DMS 273 (cell line): ENCODE results near the gene EBNA1BP2.
A peak's percentile ranks its signal among the peaks of the same experiment; 100 is the strongest.
"Not testable (repeated sequence)": the region's sequence is repeated elsewhere in the genome, so short reads cannot be mapped to it uniquely, and the experiment has no call there.

Experiments
- DNase-seq: peaks from one replicate; lab custom pipeline; 2025; ENCODE audit not compliant: unreplicated experiment; lab: John Stamatoyannopoulos, UW

The EBNA1BP2 gene

DNA sequence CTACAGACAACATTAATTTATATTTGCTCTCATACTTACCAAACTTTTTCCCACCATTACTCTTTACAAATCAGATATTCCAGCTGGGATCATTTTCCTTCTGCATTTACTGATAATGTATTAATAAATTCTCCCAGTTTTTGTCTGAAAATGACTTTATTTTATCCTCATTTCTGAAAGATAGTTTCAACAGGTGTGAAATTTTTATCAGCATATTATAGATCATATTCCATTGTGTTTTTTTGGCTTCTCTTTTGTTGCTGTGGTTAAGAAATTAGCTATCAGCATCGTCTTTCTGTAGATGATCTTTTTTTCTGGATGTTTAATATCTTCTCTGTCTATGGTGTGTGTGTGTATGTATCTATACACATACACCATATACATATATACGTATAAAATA, 2.8 kb upstream of the EBNA1BP2 start:
- no peak for DNase-seq

DNA sequence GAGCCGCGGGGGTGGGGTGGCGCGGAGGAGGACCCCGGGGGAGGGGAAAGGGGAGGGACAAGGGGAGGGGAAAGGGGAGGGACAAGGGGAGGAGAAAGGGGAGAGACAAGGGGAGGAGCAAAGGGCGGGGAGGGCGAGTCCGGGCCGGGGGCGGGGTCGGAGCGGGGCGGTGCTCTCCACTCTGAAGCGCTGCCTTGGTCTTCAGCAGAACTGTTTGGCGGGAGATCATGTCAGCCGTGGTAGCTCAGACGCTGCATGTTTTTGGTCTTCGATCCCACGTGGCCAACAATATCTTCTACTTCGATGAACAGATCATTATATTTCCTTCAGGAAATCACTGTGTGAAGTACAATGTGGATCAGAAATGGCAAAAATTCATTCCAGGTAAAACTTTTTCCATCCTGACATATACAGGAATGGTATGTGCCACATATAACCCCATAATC, 460 bp upstream of the EBNA1BP2 start:
- peak; percentile 88 for DNase-seq

DNA sequence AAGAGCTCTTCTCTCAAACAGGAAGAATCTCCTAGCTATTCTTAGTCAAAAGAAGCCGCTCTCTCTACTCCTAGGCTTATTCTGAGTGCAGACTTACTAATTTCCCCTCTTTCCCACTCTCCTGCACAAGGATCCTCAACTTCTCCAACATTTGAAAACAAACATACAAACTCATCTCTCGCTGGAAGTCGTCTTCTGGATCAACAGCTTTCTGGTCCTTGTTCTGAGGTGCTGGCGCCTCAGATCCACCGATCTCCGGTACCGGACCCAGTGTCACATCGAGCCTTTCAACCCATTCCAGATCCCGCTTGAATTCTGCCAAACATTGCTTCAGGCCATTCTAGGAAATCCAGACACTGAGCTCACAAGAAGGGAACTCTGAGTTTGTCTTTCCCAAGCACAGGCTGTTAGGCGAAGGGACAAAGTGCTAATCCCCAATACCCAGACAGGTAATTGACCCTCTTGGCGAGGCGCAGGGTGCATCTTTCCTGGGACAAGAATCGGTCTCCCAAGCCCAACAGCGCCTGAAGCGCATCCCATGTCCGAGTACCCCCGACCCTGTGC, 696 bp downstream of the EBNA1BP2 start:
- peak; percentile 34 for DNase-seq

DNA sequence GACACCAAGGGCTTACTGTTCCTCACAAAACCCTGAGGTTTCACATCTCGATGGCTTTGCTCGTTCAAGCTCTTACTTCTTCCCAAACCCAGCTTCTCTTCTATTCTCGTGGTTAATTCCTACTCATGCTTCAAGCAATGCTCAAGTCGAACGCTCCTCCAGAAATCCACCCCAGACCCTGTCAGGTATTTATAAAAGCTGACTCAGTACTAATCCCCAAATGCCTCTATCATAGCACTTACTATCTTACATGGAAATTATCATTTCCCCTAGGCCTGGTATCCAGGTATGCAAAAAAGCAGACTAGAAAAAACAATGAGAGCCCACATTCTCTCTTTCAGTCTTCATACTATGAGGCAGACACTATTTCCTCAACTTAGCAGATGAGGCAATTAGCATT, 6.3 kb downstream of the EBNA1BP2 start:
- no peak for DNase-seq

DNA sequence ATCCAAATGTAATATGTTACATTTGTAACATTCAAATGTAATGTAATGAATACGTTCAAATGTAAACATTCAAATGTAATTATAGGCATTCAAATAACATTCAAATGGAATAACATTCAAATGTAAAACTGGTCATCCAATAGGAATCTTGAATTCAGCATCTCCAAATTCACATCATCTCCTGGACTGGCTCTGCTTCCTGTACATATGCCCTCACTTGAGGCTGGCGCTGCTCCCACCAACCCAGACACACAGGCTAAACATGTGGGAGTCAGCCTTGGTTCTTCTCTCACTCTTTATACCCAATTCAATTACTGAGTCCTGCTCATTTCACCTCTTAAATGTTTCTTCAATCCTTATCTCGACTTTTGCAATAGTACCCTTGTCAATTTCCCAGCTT, 6.9 kb downstream of the EBNA1BP2 start:
- DNase-seq, result no peak

DNA sequence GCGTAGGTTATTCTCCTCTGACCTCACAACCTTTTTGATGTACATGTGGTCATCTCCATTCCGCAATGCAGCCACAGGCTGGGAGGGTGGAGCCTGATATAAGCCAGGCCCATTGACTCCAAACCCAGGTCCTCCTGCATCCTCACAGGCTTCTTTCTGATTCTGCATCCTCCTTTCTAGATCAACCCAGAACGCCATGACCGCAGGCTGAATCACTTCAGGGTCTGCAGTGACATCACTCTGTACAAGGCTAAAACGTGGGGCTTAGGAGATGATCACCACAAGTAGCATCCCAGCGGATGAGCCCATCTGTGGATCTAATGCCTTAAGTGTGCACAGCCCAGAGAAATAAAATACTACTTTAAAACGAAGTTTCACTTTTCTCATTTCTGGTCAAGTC, 16.1 kb downstream of the EBNA1BP2 start:
- no peak for DNase-seq

DNA sequence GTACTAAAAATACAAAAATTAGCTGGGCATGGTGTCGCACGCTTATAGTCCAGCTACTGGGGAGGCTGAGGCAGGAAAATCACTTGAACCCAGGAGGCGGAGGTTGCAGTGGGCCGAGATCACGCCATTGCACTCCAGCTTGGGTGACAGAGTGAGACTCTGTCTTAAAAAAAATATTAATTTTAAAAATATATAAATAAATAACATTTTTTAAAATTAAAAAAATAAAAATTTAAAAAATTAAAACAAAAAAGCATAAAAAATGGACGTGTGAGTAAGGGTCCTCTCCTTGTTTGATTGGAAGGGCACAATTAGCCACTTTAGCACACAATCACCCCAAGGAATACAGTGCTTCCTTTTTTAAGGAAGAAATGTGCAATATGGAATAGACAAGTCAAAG, 18.6 kb downstream of the EBNA1BP2 start:
- DNase-seq, result no peak

DNA sequence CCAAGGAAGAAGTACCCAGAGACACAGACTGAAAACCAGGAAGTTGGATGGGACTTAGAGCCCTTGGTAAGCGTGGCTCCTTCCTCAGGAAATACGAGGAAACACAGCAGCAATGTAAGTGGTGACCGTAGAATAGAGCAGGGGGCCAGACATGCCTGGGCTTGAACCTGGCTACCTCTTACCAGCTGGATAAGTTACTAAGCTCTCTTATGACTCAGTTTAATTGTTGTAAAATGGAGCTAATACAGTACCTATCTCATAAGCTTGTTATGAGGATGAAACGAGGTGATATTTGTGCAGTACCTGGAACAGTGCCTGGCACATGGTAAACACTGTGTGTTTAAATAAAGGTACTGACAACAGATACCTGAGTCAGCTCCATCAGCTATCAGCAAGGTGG, 19.2 kb downstream of the EBNA1BP2 start:
- peak; percentile 58 for DNase-seq

DNA sequence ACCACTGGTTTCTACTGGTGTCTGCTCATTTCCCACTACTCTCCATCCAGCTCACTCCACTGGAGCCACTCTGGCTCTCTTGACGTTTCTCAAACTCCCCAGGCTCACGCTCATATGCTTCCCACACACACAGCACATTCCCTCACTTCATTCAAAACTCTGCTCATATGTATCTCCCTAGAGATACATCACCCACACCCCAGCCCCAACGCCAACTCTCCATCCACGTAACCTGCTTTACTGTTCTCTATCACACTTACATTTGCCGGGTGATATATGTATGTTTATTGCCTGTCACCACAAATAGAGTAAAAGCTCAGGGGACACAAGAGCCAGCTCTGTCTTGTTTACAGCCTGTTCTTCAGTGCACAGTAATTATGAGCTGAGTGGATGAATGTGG, 22.2 kb downstream of the EBNA1BP2 start:
- no peak for DNase-seq

DNA sequence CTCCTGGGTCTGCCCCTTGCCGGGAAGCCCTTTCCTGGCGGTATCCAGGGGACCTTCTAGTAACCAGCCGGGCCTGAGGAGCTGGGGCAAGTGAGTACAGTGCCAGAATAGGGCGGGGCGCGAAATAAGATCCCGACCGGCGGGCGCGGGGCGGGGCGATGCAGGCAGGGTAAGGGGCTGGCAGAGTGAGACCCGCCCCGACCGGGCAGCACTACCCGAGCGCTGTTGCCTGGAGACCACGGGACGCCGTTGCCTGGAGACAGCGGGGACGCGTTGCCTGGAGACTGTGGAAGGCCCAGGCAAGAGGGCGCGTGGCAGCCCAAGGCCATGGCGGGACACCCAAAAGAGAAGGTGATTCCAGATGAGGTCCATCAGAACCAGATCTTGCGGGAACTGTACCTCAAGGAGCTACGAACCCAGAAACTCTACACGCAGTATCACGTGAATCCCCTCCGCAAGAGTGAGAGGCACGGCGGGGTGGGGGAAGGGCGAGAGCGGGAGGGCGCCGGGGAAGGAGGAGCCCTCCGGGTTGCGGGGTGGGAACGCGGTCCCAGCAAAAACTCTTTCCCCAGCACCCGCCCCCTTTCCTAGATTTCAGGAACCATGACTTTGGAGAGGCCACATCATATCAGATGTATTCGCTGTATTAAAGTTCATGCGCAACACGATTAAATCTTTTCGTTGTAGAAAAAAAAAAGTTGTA, 24.3 kb downstream of the EBNA1BP2 start:
- DNase-seq, result peak; percentile 98

DNA sequence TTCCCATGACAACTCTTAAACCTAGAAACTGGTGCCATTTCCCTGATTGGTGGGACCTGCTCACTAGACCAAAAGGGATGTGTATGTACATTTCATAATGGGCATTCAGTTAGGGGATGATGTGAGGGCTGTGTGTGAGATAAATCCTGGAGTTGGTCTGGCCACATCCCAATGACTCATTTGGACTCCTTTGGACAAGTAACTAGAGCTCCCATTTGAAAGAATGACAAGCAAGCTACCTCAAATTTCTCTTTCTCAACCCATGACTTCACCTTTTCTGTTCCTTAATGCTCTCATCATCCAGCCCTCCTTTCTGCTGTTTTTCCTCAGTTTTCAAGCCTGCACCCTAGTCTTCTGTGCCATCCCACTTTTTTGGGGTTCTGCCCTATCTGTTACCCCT, 27.9 kb downstream of the EBNA1BP2 start:
- no peak for DNase-seq

DNA sequence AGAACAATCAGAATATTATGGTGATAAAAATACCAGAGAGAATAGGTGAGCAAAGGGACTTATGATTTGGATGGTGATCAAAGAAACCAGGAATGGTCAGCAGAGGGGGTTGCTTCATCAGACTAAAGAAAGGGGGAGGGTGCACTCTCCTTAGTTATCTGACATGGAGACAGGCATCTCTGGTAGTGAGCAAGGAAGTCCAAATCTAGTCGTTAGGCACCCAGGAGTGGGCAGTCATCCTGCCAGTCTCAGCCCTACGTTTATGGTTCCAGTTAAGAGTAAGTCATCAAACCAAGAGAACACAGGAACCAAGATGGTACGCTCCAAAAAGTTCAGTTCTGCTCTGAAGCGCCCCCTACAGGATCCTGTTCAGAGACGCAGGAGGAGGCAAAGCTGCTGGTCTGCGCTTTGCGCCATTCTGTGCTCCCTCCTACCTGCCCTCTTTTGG, 28.6 kb downstream of the EBNA1BP2 start:
- DNase-seq, result peak; percentile 59

DNA sequence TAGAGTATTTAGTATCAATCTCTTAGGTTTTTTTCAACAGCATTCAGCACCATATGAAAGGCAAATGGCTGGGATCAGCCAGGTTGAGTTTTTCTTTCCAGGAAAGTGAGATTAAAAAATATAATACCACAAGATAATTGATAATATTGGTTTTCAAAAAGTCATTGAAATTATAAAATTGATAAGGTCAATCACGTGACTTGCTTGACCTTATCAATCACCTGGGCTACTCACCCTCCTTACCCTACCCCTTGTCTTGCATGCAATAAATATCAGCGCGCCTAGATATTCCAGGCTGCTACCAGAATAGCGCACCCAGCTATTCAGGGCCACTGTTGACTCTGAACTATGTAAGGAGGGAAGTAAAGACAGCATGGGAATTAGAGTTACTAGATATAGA, 31.5 kb downstream of the EBNA1BP2 start:
- no peak for DNase-seq

DNA sequence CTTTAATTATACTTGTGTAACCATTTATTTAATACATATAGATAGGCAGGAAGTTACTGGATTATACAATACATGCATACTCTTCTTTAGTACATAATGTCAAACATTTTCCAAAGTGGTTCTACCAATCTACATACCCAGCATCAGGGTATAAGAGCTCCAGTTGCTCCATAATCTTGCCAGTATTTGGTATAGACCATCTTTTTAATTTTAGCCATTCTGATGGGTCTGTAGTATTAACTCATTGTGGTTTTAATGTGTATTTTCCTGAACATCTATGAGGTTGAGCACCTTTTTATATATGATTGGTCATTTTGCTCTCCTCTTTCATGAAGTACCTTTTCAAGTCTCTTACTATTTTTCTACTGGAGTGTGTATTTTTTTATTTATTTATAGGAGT, 32.1 kb downstream of the EBNA1BP2 start:
- no peak for DNase-seq

DNA sequence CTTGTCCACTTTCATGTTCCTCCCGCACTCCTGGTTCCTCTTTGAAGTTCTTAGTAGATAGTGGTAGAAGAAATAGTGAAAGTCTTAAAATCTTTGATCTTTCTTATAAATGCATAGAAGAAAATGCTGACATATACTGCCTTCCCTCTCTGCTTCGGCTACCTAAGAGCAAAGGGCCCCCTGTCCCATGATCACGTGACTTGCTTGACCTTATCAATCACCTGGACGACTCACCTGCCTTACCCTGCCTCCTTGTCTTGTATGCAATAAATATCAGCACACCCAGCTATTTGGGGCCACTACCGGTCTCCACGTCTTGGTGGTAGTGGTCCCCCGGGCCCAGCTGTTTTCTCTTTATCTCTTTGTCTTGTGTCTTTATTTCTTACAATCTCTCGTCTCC, 32.8 kb downstream of the EBNA1BP2 start:
- DNase-seq, result not testable (repeated sequence)

DNA sequence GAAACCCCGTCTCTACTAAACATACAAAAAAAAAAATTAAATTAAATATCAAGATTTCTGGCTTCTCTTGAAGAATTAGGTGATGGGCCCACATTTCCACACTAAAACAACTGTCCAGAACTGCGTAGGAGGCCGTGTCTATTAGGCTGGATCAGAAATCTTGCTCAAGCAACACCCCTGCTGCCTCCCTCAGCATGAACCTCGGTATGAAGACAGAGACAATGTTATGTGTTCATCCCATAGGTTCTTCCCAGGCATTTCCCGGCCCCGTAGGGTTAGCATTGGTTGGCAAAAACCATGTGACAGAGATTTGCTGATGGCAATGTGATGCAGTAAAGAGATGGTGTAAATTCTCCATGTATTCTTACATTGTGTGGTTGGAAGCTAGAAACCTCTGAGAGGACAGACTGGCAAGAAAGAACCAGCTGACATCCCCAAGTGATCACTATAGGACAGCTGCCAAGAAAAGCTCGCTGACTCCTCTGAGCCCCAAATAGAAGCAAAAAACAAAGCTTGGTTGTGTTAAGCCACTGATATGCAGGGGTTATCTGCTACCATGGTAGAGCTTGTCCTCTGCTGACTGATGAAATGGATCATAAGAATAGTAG, 34.5 kb downstream of the EBNA1BP2 start:
- DNase-seq, result peak; percentile 5

DNA sequence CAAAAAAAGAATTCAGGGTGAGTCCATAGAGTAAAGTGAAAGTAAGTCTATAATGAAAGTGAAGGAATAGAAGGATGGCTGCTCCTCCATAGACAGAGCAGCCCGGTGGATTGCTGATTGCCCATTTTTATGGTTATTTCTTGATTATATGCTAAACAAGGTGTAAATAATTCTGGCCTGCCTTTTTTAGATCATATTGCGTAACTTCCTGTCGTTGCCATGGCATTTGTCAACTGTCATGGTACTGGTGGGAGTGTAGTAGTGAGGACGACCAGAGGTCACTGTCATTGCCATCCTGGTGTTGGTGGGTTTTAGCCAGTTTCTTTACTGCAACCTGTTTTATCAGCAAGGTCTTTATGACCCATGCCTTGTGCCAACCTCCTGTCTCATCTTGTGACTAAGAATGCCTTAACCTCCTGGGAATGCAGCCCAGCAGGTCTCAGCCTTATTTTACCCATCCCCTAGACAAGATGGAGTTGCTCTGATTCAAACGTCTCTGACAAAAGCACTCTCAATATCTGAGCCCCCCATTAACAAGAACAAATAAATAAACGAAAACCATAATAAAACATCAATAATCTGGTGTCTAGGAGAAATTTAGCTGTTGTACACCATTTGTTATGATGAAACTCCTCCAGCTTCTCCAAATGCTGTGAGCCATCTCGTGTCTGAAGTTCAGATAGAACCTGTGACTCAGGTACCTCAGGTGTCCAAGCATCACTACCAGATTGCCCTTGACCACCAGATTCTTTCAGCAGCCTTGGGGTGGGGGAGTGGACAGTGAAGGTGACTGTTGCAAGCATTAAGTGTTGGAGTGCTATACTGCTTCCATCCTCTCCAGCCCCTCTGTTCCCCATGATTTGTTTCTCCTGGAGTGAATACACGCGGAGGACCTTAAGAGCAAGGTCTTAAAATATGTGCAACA, 36.0 kb downstream of the EBNA1BP2 start:
- no peak for DNase-seq

DNA sequence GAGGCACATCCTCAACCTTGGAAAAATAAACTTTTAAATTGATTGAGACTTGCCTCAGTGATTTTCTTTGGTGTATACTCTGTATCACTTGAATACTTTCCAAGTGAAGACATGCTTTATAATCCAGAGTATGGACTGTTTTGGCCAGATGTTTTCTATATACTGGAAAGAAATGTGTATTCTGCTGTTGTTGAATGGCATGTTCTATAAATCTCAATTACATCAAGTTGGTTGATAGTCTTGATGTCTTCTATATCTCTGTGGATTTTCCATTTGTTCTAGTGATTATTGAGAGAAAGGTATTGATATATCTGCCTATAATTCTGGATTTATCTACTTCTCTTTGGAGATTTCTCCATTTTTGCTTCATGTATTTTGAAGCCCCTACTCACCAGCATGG, 37.5 kb downstream of the EBNA1BP2 start:
- no peak for DNase-seq

DNA sequence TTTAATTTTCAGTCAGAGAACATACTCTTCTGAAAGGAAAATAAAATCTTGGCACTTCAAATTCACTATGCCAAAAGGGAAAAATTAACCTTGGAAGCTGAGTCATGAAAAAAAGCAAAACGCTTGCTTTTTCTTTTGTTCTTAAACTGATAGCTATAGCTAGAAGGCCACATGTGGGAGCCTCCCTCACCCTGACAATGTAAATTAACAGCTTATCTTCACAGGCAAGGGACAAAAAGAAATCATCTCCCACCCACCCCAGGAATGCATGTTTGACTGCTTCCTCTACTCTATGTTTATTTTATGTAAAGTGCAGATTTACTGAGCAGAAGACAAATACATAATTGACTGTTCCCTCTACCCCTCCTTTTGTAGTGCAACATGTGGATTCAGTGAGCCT, 38.0 kb downstream of the EBNA1BP2 start:
- no peak for DNase-seq

DNA sequence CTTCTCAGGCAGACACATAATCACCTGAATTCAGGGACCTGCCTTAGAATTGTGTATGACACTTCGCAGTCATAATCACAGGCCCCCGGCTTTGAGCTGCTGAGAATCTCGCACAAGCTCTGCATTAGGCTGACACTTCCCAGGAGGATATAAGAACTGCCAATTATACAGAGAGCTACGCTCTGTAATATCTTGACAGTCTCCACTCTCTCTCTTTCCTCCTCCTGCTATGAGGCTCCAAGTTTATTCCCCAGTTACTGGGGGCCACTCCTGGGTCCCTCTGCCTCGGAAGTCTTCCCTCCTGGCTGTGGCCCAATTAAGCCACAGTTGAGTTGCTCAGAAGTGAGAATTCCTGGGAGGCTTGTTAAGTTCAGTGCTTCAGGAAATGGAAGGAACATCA, 42.7 kb downstream of the EBNA1BP2 start:
- no peak for DNase-seq

DNA sequence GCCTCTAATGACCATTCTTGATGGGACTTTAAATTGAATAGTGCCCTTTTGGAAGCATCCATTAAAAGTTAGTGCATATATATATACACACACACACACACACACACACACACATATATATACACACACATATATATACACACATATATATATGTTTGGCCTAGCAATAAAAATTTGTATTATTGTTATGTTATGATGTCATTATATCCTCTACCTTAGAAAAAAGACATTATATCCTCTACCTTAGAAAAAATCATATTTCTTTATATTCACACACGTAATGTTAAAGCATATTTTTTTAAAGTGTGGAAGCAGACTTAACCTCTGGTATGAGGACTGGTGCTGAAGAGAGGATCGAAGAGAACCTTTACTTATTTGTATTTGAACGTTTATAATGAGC, 43.3 kb downstream of the EBNA1BP2 start:
- no peak for DNase-seq

DNA sequence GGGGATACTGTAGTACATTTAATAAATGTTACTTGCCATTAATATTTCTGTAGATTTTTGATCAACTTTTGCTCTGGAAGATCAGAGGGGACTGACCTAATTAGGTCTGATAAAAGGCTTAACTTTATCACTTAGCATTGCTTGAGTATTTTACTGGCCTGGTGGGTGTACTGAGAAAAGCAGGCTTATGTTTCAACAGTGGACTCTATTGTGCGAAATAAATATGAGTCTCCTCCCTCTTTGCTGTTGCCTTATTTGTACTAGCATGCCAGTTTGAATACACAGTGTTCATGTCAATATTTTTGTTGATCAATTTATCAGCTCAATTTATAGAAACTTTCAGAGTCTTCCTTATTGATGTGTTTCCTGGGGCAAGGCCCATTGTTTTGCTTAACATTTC, 49.1 kb downstream of the EBNA1BP2 start:
- DNase-seq, result no peak
